NCI-H460 (cell line): Measurements from ENCODE around the gene SERGEF. TPM values are rescaled to one million over a fixed set of nuclear protein-coding genes. Genes with fewer than 3 reads are reported as not detected.

ENCODE experiments used
- DNase-seq: peaks from one replicate; pipeline ENCODE4 v3.0.0-alpha.2; 2016; ENCODE audit warnings: low read depth; ENCODE audit errors: extremely low read depth
- total RNA-seq: library from RNA; depleted of rRNA; stranded (reverse); fragments of >200 nt; shearing (Covaris generic); gene quantifications from 2 replicates; pipeline ENCODE4 v1.2.3, GENCODE V29; 2014

Gene SERGEF
- total RNA-seq, 1 experiment from 2014 or later, result 18.5 TPM

GRCh38 chr11:17760102-17761029 is 252.5 kb downstream of the SERGEF start:
- DNase-seq, result peak; percentile 24

GRCh38 chr11:17755891-17756290 is 257.0 kb downstream of the SERGEF start:
- no peak for DNase-seq

GRCh38 chr11:17753641-17754040 is 259.2 kb downstream of the SERGEF start:
- no peak for DNase-seq

- DNase-seq, result no peak
Measured at GRCh38 chr11:17753153-17753552, 259.7 kb downstream of the SERGEF start.

GRCh38 chr11:17752144-17752543 is 260.7 kb downstream of the SERGEF start:
- DNase-seq, result no peak

GRCh38 chr11:17751558-17751957 is 261.3 kb downstream of the SERGEF start:
- DNase-seq, result no peak

- DNase-seq, result no peak
Measured at GRCh38 chr11:17750801-17751165, 262.1 kb downstream of the SERGEF start.

GRCh38 chr11:17750013-17750800 is 262.6 kb downstream of the SERGEF start:
- no peak for DNase-seq

- DNase-seq, result no peak
Measured at GRCh38 chr11:17748761-17749721, 263.8 kb downstream of the SERGEF start.

- no peak for DNase-seq
Measured at GRCh38 chr11:17748044-17748443, 264.8 kb downstream of the SERGEF start.

- no peak for DNase-seq
Measured at GRCh38 chr11:17747131-17747955, 265.5 kb downstream of the SERGEF start.

GRCh38 chr11:17746096-17746495 is 266.8 kb downstream of the SERGEF start:
- no peak for DNase-seq

GRCh38 chr11:17745023-17745772 is 267.6 kb downstream of the SERGEF start:
- DNase-seq, result no peak

- DNase-seq, result no peak
Measured at GRCh38 chr11:17744151-17744940, 268.5 kb downstream of the SERGEF start.

- DNase-seq, result no peak
Measured at GRCh38 chr11:17743808-17744119, 269.1 kb downstream of the SERGEF start.

- no peak for DNase-seq
Measured at GRCh38 chr11:17743026-17743807, 269.6 kb downstream of the SERGEF start.

GRCh38 chr11:17742019-17742418 is 270.8 kb downstream of the SERGEF start:
- DNase-seq, result no peak

- no peak for DNase-seq
Measured at GRCh38 chr11:17741487-17741886, 271.4 kb downstream of the SERGEF start.
